IPS-NIHi7 (cell line): ENCODE measurements around the gene LPIN2.

Experiments
- DNase-seq: peaks from one replicate; pipeline ENCODE4 v3.0.0; 2012; ENCODE audit warnings: mixed read lengths; ENCODE audit errors: extremely low spot score

The LPIN2 gene

DNA sequence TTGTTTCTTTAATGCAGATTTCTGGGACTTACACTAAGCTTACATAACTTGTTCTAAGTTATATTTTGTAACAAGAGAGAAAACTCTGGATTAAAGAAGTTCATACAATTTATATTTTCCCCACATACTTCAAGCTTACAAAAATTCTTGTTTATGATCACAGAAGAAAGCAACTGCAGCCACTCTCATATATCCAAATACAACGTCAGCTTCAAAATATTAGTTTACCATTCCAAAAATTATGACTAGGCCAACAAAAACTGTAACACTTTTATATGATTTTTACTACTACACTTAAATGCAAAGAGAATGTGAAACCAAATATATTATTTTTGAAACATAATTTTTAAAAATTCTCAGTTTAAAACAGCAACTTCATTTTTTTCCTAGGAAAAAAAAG is 30.9 kb downstream of the LPIN2 start:
- DNase-seq = no peak

DNA sequence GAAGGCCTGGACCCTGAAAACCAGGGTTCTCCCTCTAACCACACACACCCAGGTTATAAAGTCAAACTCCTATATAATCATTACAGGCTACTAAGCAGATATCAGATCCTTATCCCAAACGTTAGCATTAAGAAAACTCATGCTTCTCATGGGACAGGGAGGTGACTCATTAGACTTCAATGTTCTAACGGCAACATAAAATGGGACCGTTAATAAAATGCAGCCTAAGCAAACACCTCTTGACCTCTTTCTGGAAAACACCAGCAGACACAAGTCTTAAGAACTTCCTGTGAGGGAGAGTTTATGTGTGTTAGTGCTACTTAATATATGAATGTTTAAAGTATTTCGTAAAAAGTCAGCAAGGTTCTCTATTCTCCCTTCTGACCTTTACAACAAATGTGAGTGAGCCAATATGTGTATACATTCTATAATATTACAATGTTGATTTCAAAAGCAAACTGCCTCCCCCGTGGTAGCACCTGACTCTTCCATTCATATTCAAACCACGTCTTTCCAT is 31.7 kb downstream of the LPIN2 start:
- DNase-seq = no peak

DNA sequence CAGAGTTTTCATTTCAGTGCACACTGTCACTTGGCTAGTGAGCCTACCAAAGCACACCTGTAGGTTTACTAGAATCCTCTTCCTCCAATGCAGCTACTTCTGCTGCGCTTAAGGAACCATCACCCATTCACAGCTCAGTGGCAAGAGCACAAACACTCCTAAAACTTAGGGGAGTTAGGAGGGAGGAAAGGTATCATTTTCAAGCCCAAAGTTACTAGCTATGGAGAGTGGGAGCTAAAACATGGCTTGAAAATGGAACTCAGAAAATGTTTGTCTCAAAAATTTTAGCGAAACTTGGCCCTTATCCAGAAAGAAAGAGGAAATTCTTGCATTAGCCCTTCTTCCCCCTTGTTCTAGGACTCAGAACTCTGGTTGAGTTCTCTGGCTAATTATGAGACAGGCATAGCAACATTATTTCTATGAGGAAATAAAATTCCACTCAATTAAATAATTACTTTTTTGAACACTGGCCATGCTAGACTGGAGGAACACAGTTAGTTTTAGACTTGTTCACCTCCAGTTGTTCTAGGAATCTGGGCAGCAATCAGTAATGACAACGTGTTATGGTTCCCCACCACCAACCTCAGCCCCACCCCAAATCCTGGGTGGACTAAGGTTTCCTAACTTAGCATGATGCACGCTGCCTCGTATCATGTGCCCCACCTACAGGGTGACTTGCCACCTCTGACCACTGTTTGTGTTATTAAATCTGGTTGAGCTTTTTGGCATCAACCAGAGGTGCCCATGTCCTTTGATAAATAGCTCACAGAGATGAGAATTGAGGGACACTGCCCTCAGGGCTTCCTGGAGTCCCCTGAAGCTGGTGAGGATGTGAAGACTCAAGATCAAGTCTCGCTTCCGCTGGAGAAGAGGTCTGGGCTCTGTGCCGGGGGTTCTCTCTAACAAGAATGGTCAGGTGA is 32.8 kb downstream of the LPIN2 start:
- DNase-seq = no peak

DNA sequence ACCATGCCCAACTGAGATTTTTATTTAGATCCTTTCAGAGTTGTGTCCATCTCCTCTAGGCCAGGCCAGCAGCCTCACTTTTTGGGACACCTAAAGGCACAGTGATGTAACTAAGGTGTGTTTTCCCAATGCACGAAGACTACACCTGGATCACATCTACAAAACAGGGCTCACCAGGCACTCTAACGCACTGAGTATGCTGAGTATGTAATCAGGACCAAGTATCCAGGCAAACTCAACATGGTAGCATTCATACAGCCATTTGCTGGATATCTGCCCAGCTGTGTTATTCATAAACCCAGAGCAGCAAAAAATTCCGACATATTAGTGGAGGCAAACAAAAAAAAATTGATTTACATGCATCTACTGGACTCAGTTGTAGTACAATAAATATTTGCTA is 33.8 kb downstream of the LPIN2 start:
- DNase-seq = no peak

DNA sequence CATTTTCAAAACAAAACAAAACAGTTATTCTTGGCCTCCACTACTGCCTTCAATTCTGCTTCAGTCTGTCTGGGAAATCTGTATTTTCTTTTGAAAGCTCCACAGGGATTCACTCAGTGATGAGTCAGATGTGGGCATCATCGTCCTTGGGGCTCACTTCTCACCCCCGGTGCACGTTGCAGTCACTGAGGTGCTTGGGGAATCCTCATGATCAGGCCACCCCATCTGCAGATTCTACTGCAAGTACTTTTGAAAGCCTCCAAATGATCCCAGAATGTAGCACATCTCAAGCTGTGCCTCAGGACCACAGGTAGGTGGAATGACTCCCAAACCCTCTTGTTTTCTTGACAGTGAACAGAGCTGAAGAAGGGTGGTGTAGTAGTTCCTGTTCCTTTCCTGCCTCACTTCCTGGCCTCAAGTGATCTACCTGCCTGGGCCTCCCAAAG is 34.3 kb downstream of the LPIN2 start:
- no peak for DNase-seq

DNA sequence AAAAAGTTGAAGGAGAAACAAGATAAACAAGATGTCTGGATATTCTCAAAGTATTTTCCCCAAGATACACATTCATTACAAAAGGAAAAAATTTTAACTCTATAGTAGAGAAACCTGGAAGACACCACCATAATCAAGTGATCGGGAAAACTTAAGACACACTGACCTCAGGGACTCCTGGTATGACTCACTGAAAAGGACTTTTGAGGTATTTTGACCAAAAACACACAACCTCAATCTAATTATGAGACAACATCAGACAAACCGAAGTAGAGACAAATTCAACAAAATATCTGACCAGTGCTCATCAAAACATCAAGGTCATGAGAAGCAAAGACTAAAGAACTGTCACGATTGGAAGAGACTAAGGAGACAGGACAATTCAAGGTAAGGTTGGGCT is 34.7 kb downstream of the LPIN2 start:
- DNase-seq = no peak

DNA sequence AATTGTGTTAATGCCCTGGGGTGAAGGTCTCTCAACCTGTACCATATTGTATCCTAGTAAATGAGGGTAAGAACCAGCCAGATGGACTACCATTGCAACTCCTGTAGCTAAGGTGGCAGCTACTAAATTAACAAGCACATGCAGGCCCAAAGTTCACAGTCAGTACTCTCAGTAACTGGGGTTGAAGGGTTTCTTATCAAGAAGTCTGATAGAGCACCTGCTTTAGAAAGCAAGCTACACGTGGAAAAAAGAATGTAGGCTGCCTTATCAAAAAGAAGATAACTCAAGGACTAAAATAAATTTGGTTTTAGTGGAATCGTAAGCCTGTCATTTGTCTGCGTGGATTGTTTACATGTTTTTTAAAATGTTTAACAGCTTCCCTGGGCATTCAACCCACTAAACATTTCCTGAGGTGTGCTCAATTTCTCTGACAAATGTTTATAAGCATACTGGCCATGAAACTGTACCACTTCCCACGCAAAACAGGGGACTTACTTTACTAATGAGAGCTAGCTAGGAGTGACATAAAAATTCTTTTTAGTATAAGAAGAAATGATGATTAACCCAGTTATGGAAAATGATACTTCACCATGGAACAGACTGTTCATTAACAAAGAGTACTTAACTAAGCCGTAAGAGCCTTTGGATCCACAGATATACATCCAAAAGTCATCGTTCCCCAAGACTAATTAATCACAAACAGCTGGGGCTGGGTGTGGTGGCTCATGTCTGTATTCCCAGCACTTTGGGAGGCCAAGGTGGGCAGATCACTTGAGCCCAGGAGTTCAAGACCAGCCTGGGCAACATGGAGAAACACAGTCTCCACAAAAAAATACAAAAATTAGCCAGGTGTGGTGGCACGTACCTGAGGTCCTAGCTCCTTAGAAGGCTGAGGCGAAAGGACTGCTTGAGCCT is 36.5 kb downstream of the LPIN2 start:
- DNase-seq = no peak

DNA sequence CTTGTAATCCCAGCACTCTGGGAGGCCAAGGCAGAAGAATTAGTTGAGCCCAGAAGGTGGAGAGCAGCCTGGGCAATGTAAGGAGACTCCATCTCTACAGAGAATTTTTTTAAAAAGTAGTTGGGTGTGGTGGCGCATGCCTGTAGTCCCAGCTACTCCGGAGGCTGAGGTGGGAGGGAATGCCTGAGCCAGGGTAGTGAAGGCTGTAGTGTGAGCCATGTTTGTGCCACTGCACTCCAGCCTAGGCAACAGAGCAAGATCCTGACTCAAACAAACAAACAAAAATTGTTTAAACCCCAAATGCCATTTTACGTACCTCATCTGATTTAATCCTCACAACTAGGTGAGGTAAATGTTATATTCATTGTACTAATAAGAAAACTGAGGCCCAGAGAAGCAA is 38.2 kb downstream of the LPIN2 start:
- no peak for DNase-seq

DNA sequence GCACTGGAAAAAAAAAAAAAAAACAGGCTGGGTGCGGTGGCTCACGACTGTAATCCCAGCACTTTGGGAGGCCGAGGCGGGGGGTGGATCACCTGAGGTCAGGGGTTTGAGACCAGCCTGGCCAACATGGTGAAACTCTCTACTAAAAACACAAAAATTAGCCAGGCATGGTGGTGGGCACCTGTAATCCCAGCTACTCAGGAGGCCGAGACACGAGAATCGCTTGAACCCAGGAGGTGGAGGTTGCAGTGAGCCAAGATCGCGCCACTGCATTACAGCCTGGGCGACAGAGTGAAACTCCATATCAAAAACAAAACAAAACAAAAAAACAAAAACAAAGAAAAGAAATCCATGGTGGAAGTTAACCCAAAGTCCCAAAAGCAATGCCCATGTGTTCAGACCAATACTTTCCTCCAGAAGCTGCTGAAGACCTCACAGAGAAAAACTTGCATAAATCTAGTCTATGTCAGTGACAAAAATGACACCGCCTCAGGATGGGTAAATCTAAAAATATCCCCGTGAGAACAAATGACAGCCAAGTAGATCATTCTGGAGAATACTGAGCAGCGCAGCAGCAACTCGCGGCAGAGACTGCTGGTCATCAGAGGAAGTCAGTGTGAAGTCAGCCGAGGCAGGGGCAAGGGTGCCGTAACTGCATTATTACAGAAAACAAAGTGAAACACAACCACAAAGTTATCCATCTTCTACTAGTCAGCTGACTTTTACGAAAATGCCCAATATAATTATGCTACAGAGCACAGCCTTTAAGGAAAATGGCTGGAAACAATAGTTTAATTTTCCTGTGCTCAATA is 41.0 kb downstream of the LPIN2 start:
- DNase-seq = no peak

DNA sequence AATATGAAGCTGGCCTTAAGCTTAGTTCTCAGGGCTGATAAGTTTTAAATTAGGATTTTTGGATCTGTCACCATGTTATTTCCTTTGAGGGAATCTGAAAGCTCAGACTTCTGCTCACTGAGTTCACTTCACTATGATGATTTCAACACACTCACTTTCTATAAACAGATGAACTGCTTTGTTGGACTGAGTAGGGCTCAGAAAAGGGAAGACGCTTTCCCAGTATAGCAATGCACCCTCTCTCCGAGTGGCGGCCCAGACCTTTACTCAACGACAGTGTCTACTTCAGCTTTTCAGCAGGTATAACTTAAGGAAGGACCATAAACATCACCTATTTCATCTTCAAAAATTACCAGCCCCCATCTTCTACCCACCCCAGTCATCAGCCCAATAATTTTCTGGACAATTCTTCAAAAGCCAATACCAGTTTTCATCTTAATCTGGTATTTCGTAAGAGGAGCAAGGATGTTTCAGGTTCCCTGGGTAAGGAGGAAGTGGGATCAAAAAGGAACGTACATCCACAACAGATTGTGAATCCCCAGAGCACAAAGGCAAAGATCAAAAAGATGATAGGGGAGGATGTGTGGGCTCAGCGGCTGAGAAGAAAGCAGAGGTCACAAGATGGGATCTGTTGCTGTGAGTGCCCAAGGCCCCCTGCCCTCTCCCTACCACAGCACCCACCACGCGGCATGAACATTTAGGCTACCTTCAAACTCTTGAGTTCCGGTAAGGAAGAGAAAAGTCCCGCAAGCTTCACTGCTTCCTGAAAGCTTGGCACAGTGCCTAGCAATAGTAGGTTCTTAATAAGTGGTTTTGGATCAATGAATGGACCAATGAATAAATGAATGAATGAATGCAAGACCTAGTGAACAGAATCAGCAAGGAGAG is 41.9 kb downstream of the LPIN2 start:
- DNase-seq = no peak

DNA sequence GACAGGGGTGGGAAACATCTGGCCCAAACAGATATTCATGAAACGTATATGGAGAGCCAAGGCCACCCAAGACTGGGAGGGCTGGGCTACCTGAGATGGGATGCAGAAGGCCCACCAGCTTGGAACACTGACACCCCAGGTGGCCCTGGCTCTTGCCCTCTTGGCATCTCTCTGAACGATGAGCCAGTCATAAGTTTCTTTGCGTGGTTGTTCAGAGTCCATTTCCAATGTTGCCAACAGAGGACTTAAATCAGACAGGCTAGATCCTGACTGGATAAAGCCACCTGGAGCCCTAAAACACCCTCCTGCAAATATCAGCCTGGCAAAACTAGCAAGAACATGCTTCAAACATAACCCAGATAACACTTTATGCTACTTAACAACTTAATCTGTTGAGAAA is 42.6 kb downstream of the LPIN2 start:
- no peak for DNase-seq

DNA sequence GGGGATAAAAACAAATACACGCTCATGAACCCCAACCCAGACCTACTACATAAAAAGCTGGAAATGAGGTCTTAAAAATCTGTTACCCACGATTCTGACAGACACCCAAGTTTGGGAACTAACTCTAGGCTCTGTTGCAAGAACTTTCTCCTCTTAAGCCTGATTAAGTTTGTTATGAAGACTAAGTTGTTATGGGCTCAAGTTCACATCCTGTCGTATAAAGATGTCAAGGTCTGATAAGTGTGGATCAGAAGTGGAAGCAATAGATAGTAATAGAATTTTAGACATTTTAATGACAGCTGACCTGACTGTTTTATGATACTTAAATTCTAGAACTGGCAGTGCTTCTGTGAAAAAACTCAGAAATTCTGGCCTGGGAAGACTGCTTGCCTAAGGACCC is 43.2 kb downstream of the LPIN2 start:
- no peak for DNase-seq

DNA sequence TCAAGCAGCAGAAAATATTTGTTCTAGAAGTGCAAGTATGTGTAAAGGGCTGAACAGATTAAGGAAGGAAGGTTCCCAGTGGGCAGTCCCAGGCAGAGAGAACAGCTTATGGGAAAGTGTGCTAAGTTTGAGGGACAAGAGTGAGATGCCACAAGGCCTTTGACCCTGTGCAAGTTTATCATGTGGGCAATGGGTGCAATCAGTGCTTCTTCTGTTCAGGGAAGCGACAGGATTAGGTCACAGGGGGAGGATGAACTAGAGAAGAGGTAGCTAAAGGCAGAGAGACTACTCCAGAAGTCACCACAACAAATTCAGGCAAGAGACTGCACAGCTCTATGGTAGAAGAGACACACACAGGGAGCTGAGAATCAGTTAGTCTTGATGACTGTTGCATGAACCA is 44.3 kb downstream of the LPIN2 start:
- DNase-seq = no peak

DNA sequence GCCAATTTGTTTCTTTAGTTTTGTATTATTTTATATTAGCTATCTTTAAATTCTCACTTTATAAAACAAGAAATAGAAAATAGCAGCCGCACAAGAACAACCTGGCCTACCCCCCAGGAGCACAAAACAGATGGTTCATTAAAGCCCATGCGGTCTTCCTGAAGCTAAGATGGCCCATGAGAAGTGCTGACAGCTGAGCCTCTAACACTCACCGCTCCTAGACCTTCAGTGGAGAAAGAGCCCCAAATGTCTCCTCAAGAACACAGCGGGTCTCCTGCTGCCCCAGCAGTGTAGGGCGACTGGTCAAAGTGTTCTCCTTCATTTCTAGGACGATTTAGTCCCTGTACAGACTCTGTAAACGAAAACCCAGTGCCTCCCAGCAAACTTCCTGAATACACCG is 45.1 kb downstream of the LPIN2 start:
- DNase-seq = no peak

DNA sequence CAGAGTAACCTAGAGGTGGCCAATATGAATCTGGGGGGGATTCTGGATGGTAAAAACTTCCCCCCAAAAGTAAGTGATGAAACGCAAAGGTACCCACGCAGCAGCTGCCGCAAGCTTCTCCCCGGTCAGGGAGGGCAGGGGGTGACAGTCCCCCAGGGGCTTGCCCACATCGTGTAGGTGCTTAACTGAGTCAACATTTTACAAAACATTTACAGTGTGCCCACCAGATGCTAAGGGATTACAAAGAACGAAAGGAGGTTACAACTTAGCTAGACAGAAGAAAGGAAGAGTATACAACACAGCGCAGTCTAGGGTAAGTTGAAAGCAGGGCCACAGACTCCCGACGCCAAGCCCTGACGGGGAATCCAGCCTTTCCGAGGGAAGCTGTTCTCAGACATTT is 45.6 kb downstream of the LPIN2 start:
- no peak for DNase-seq

DNA sequence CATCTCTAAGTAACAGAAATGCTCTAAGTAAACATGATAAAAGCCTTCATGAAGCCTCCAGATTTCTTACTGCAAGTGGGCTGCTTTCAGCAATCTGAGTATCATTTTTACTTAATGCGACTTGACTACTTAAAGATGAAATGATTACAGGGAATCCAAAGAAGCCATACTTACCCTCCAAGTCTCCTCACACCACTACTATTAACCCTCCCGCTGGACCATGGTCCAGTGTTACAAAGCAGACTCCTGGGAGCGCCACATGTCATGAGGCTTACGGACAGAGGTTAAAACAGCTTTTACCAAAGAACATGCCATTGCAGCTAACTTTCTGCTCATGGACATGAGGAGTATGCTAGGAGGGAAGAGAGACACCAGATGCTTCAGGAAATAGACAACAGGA is 46.4 kb downstream of the LPIN2 start:
- no peak for DNase-seq

DNA sequence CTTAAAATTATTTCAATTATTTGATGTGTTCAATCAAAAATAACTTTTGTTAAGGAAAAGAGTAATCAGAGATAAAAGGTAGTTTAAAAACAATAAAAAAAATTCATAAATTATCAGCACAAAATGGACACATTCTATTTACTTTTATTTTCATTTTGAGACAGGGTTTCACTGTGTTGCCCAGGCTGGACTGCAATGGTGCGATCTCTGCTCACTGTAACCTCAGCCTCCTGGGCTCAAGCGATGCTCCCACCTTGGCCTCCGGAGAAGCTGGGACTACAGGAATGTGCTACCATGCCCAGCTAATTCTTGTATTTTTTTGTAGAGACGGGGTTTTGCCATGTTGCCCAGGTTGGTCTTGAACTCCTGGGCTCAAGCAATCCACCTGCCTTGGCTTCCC is 47.1 kb downstream of the LPIN2 start:
- DNase-seq = no peak

DNA sequence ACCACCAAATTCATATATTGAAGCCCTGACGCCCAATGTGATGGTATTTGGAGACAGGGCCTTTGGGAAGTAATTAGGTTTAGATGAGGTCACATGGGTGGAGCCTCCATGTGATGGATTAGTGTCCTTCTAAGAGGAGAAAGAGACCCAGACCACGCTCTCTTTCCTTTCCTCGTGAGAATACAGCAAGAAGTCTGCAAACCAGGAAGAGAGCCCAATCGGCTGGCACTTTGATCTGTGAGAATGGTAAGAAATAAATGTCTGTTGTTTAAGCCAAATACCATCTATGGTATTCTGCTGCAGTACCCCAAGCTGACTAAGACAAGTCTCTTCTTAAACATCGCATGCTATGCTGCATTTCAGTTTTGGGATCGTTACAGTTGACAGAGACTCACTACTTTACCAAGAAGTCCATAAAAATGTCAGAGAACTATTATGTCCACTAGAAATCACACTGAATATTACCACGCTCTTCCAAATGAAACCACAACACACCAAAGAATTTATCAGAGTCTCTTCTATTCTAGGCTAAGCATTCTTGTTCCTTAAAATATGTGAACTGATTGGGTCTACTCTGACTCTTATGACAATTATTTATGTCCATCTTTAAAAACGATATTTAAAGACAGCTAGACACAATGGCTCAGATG is 48.5 kb downstream of the LPIN2 start:
- DNase-seq = no peak
